ENCODE data around the gene OCIAD1. TPM values are rescaled to one million over a fixed set of nuclear protein-coding genes. Genes with fewer than 3 reads are reported as not detected.

The OCIAD1 gene
- total RNA-seq, 1 experiment from 2014 or later = 207 TPM

DNA sequence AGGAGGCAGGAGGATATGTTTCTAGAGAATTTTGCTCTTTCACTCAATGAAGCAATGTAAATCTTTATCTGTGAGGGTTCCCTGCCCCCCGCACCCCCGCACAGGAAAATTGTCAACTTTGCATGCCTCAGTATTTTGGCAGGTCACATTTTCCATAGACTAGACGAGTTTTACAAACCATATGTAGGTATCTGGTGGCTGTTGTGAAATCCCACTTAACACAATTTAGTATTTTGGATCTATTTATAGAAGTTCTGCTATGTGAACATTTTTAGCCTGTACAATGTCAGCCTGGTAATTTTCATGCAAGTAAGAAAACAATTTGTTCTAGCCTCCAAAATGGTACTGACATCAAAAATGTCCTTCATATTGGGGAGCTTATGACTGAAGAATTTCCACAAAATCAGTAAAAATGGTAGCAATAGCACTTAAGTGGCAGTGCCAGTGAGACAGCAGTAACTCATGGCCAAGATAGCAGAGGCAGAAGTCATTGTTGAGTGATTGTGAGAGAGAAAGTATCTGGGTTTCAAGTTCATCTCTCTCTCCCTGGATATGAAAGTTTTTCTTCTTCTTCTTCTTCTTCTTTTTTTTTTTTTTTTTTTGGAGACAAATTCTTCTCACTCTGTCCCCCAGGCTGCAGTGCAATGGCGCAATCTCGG lies 38.4 kb upstream of the OCIAD1 start:
- POLR2A ChIA-PET = interaction anchor here (1.3 to 3.8 kb wide), 3 partner anchors 10 to 12 kb away, joined by 5 to 16 read pairs (median 5); partner anchors contain the start of gene FRYL
- H3K4me1 Mint-ChIP-seq (ENCODE audit: insufficient read depth, unreplicated experiment) = no peaks in the 10 kb centered on the region
- intact Hi-C loops (cut with micrococcal nuclease) = no loop called here
- BruUV-seq (replicated peaks) = no TSS peak
- TF ChIP-seq, protein P1, sequence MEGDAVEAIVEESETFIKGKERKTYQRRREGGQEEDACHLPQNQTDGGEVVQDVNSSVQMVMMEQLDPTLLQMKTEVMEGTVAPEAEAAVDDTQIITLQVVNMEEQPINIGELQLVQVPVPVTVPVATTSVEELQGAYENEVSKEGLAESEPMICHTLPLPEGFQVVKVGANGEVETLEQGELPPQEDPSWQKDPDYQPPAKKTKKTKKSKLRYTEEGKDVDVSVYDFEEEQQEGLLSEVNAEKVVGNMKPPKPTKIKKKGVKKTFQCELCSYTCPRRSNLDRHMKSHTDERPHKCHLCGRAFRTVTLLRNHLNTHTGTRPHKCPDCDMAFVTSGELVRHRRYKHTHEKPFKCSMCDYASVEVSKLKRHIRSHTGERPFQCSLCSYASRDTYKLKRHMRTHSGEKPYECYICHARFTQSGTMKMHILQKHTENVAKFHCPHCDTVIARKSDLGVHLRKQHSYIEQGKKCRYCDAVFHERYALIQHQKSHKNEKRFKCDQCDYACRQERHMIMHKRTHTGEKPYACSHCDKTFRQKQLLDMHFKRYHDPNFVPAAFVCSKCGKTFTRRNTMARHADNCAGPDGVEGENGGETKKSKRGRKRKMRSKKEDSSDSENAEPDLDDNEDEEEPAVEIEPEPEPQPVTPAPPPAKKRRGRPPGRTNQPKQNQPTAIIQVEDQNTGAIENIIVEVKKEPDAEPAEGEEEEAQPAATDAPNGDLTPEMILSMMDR (IDR thresholded peaks at IDR 0.05; ENCODE audit: unreplicated experiment) = no peak
- no peaks in the 10 kb centered on the region for H3K36me3 Mint-ChIP-seq (ENCODE audit: insufficient read depth, unreplicated experiment)
- H3K4me3 Mint-ChIP-seq (ENCODE audit: unreplicated experiment) = no peak overlapping the region
- no peaks in the 10 kb centered on the region for H3K9me3 Mint-ChIP-seq (ENCODE audit: unreplicated experiment)
- no peak for DNase-seq (ENCODE audit: unreplicated experiment)
- H3K27ac Mint-ChIP-seq (ENCODE audit: low read depth, unreplicated experiment) = no peak overlapping the region
- CTCF ChIA-PET = interaction anchor here (0.6 kb wide), 1 partner anchor 109 kb away, joined by 3 read pairs; no protein-coding TSS in a partner anchor
- H3K27me3 Mint-ChIP-seq (ENCODE audit: insufficient read depth, unreplicated experiment) = no peaks in the 10 kb centered on the region

DNA sequence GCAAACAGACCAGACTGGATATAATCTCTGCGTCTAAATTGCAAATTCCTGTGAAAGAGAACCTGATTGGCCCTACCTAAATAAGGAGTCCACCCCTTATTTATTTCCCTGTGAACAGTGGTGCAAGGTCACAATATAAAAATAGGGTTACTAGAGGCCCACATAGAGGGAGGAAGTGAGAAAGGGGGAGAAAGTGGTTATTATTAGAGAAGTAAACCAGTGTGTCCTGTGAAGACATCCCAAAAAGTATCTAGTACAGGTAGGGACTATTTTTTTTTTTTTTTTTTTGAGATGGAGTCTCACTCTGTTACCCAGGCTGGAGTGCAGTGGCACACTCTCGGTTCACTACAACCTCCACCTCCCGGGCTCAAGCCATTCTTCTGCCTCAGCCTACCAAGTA lies 35.8 kb upstream of the OCIAD1 start:
- Mint-ChIP-seq H3K36me3 (ENCODE audit: insufficient read depth, unreplicated experiment) (no peaks in the 10 kb centered on the region), H3K27me3 (ENCODE audit: insufficient read depth, unreplicated experiment) (no peaks in the 10 kb centered on the region), H3K27ac (ENCODE audit: low read depth, unreplicated experiment) (no peak overlapping the region), H3K9me3 (ENCODE audit: unreplicated experiment) (no peaks in the 10 kb centered on the region), H3K4me1 (ENCODE audit: insufficient read depth, unreplicated experiment) (peaks cover 9% of the 10 kb centered on the region), H3K4me3 (ENCODE audit: unreplicated experiment) (no peak overlapping the region)
- DNase-seq (ENCODE audit: unreplicated experiment) = no peak
- BruUV-seq (replicated peaks) = no TSS peak
- CTCF ChIA-PET = no interaction called here
- TF ChIP-seq, protein P1 (IDR thresholded peaks at IDR 0.05; ENCODE audit: unreplicated experiment) = no peak
- intact Hi-C loops (cut with micrococcal nuclease) = no loop called here
- POLR2A ChIA-PET = no interaction called here

- no peak for DNase-seq (ENCODE audit: unreplicated experiment)
- TF ChIP-seq, protein P1 (IDR thresholded peaks at IDR 0.05; ENCODE audit: unreplicated experiment) = no peak
- intact Hi-C loops (cut with micrococcal nuclease) = no loop called here
- BruUV-seq (replicated peaks) = no TSS peak
- H3K36me3 Mint-ChIP-seq (ENCODE audit: insufficient read depth, unreplicated experiment) = no peaks in the 10 kb centered on the region
- H3K9me3 Mint-ChIP-seq (ENCODE audit: unreplicated experiment) = no peaks in the 10 kb centered on the region
- H3K27me3 Mint-ChIP-seq (ENCODE audit: insufficient read depth, unreplicated experiment) = no peaks in the 10 kb centered on the region
- no peak overlapping the region for H3K27ac Mint-ChIP-seq (ENCODE audit: low read depth, unreplicated experiment)
- H3K4me3 Mint-ChIP-seq (ENCODE audit: unreplicated experiment) = no peak overlapping the region
- POLR2A ChIA-PET = interaction anchor here (0.9 kb wide), 1 partner anchor 34 kb away, joined by 3 read pairs; the partner anchor contains the start of gene OCIAD1
- CTCF ChIA-PET = interaction anchor here (0.6 to 1.4 kb wide), 3 partner anchors 53 to 172 kb away, joined by 3 read pairs; no protein-coding TSS in a partner anchor
- H3K4me1 Mint-ChIP-seq (ENCODE audit: insufficient read depth, unreplicated experiment) = peaks cover 9% of the 10 kb centered on the region
Observed at GRCh38 chr4:48796191-48796926, 34.5 kb upstream of the OCIAD1 start.

GRCh38 chr4:48796927-48797679 lies 33.8 kb upstream of the OCIAD1 start:
- no peaks in the 10 kb centered on the region for H3K27me3 Mint-ChIP-seq (ENCODE audit: insufficient read depth, unreplicated experiment)
- intact Hi-C loops (cut with micrococcal nuclease) = no loop called here
- DNase-seq (ENCODE audit: unreplicated experiment) = no peak
- POLR2A ChIA-PET = no interaction called here
- no peaks in the 10 kb centered on the region for H3K9me3 Mint-ChIP-seq (ENCODE audit: unreplicated experiment)
- H3K4me3 Mint-ChIP-seq (ENCODE audit: unreplicated experiment) = no peak overlapping the region
- no peak overlapping the region for H3K27ac Mint-ChIP-seq (ENCODE audit: low read depth, unreplicated experiment)
- peaks cover 15% of the 10 kb centered on the region for H3K4me1 Mint-ChIP-seq (ENCODE audit: insufficient read depth, unreplicated experiment)
- TF ChIP-seq, protein P1 (IDR thresholded peaks at IDR 0.05; ENCODE audit: unreplicated experiment) = no peak
- no TSS peak for BruUV-seq (replicated peaks)
- CTCF ChIA-PET = interaction anchor here (0.7 to 1.4 kb wide), 2 partner anchors 166 to 211 kb away, joined by 3 read pairs; no protein-coding TSS in a partner anchor
- H3K36me3 Mint-ChIP-seq (ENCODE audit: insufficient read depth, unreplicated experiment) = no peaks in the 10 kb centered on the region

Data from MCF 10A (cell line).